ENCODE results near the gene HS3ST4.

Gene HS3ST4

GRCh38 chr16:25817295-25817694 is 125.5 kb downstream of the HS3ST4 start:
- DNase-seq (ENCODE audit: low read depth in 2 of 2, low spot score in 1 of 2): no peak

GRCh38 chr16:25817876-25818275 is 126.1 kb downstream of the HS3ST4 start:
- DNase-seq (ENCODE audit: low read depth in 2 of 2, low spot score in 1 of 2): no peak

GRCh38 chr16:25823891-25824290 is 132.1 kb downstream of the HS3ST4 start:
- DNase-seq (ENCODE audit: low read depth in 2 of 2, low spot score in 1 of 2): no peak

GRCh38 chr16:25827709-25828108 is 135.9 kb downstream of the HS3ST4 start:
- DNase-seq (ENCODE audit: low read depth in 2 of 2, low spot score in 1 of 2): no peak

GRCh38 chr16:25828510-25828909 is 136.8 kb downstream of the HS3ST4 start:
- no peak for DNase-seq (ENCODE audit: low read depth in 2 of 2, low spot score in 1 of 2)

GRCh38 chr16:25832291-25832690 is 140.5 kb downstream of the HS3ST4 start:
- no peak for DNase-seq (ENCODE audit: low read depth in 2 of 2, low spot score in 1 of 2)

GRCh38 chr16:25834101-25834500 is 142.3 kb downstream of the HS3ST4 start:
- DNase-seq (ENCODE audit: low read depth in 2 of 2, low spot score in 1 of 2): no peak

- no peak for DNase-seq (ENCODE audit: low read depth in 2 of 2, low spot score in 1 of 2)
These were observed 143.4 kb downstream of the HS3ST4 start for GRCh38 chr16:25835126-25835525.

- no peak for DNase-seq (ENCODE audit: low read depth in 2 of 2, low spot score in 1 of 2)
These were observed 147.0 kb downstream of the HS3ST4 start for GRCh38 chr16:25838724-25839186.

GRCh38 chr16:25841761-25842160 is 150.0 kb downstream of the HS3ST4 start:
- no peak for DNase-seq (ENCODE audit: low read depth in 2 of 2, low spot score in 1 of 2)

- DNase-seq (ENCODE audit: low read depth in 2 of 2, low spot score in 1 of 2): no peak
These were observed 154.1 kb downstream of the HS3ST4 start for GRCh38 chr16:25845901-25846300.

GRCh38 chr16:25854141-25854540 is 162.4 kb downstream of the HS3ST4 start:
- DNase-seq (ENCODE audit: low read depth in 2 of 2, low spot score in 1 of 2): no peak

- no peak for DNase-seq (ENCODE audit: low read depth in 2 of 2, low spot score in 1 of 2)
These were observed 163.3 kb downstream of the HS3ST4 start for GRCh38 chr16:25855063-25855462.

GRCh38 chr16:25855818-25856217 is 164.1 kb downstream of the HS3ST4 start:
- no peak for DNase-seq (ENCODE audit: low read depth in 2 of 2, low spot score in 1 of 2)

GRCh38 chr16:25859645-25860044 is 167.9 kb downstream of the HS3ST4 start:
- DNase-seq (ENCODE audit: low read depth in 2 of 2, low spot score in 1 of 2): no peak

GRCh38 chr16:25867041-25867440 is 175.3 kb downstream of the HS3ST4 start:
- DNase-seq (ENCODE audit: low read depth in 2 of 2, low spot score in 1 of 2): no peak

GRCh38 chr16:25868106-25868505 is 176.3 kb downstream of the HS3ST4 start:
- DNase-seq (ENCODE audit: low read depth in 2 of 2, low spot score in 1 of 2): no peak

- DNase-seq (ENCODE audit: low read depth in 2 of 2, low spot score in 1 of 2): no peak
These were observed 177.1 kb downstream of the HS3ST4 start for GRCh38 chr16:25868706-25869370.

GRCh38 chr16:25872369-25873070 is 180.8 kb downstream of the HS3ST4 start:
- DNase-seq (ENCODE audit: low read depth in 2 of 2, low spot score in 1 of 2): no peak

GRCh38 chr16:25874196-25874595 is 182.4 kb downstream of the HS3ST4 start:
- no peak for DNase-seq (ENCODE audit: low read depth in 2 of 2, low spot score in 1 of 2)

GRCh38 chr16:25875956-25876598 is 184.3 kb downstream of the HS3ST4 start:
- no peak for DNase-seq (ENCODE audit: low read depth in 2 of 2, low spot score in 1 of 2)

GRCh38 chr16:25877103-25877502 is 185.3 kb downstream of the HS3ST4 start:
- no peak for DNase-seq (ENCODE audit: low read depth in 2 of 2, low spot score in 1 of 2)

All from stimulated activated CD8-positive, alpha-beta memory T cell treated with anti-CD3 and anti-CD28 coated beads, Interleukin-4, amount 100 ng/mL, for 4 hours (primary cell).